GM12873 (cell line): ENCODE data around the gene GPC6.

Source experiments
- CTCF ChIP-seq: IDR thresholded peaks from 2 replicates; pipeline ENCODE4 v1.5.1; 2012; ENCODE audit warnings: low read depth, mild to moderate bottlenecking, moderate library complexity, low read length, control low read depth; ENCODE audit not compliant: insufficient read depth; ENCODE audit errors: missing control alignments

GPC6 gene

GRCh38 chr13:93225610-93226009 is 997 bp upstream of the GPC6 start:
- no peak for TF ChIP-seq CTCF

- TF ChIP-seq CTCF = no peak
These were observed 463 bp upstream of the GPC6 start for GRCh38 chr13:93226065-93226622.

- TF ChIP-seq CTCF = no peak
These were observed 772 bp downstream of the GPC6 start for GRCh38 chr13:93227280-93227877.

GRCh38 chr13:93227878-93228642 is 1.5 kb downstream of the GPC6 start:
- TF ChIP-seq CTCF = no peak

GRCh38 chr13:93228643-93228937 is 2.0 kb downstream of the GPC6 start:
- no peak for TF ChIP-seq CTCF

GRCh38 chr13:93230261-93230855 is 3.8 kb downstream of the GPC6 start:
- no peak for TF ChIP-seq CTCF

- TF ChIP-seq CTCF = no peak
These were observed 5.3 kb downstream of the GPC6 start for GRCh38 chr13:93231867-93232266.
